Uterus (tissue), 2 donors: ENCODE data around the gene PAK4.

Experiments used
- POLR2A ChIP-seq, 2 donors: fragments of 450-650 bp; IDR thresholded peaks; one replicate each; pipeline ENCODE4 v1.6.1; 2016; ENCODE audit warnings: antibody characterized with exemption in 2 of 2, mild to moderate bottlenecking in 1 of 2, moderate library complexity in 1 of 2
- TF ChIP-seq, protein P1 (sequence below), 4 experiments: fragments of 200-600 bp in 2 of 4; fragments of 450-650 bp in 2 of 4; sonication (generic) in 2 of 4; IDR thresholded peaks; one replicate each; pipeline ENCODE4 v1.5.1; 2016 to 2019; ENCODE audit warnings: antibody characterized with exemption in 4 of 4, mild to moderate bottlenecking in 2 of 4, moderate library complexity in 1 of 4

DNA sequence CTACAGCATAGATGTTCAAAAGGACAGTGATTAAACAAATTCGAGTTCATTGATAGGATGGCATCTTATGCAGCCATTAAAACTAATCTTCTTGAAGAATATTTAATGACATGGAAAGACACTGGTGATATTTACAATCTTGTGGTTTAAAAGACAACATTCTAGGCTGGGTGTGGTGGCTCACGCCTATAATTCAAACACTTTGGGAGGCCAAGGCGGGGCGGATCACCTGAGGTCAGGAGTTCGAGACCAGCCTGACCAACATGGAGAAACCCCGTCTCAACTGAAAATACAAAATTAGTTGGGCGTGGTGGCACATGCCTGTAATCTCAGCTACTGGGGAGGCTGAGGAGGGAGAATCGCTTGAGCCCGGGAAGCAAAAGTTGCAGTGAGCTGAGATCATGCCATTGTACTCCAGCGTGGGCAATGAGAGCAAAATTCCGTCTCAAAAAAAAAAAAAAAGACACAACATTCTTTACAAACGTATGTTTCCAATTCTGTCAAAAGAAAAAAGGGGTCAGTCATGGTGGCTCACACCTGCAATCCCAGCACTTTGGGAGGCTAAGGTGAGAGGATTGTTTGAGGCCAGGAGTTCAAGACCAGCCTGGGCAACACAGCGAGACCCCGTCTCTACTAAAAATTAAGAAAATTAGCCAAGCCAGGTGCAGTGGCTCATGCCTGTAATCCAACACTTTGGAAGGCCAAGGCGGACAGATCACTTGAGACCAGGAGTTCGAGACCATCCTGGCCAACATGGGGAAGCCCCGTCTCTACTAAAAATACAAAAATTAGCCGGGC lies 2.5 kb upstream of the PAK4 start:
- TF ChIP-seq, protein P1, sequence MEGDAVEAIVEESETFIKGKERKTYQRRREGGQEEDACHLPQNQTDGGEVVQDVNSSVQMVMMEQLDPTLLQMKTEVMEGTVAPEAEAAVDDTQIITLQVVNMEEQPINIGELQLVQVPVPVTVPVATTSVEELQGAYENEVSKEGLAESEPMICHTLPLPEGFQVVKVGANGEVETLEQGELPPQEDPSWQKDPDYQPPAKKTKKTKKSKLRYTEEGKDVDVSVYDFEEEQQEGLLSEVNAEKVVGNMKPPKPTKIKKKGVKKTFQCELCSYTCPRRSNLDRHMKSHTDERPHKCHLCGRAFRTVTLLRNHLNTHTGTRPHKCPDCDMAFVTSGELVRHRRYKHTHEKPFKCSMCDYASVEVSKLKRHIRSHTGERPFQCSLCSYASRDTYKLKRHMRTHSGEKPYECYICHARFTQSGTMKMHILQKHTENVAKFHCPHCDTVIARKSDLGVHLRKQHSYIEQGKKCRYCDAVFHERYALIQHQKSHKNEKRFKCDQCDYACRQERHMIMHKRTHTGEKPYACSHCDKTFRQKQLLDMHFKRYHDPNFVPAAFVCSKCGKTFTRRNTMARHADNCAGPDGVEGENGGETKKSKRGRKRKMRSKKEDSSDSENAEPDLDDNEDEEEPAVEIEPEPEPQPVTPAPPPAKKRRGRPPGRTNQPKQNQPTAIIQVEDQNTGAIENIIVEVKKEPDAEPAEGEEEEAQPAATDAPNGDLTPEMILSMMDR (IDR thresholded peaks at IDR 0.05), result no peak
- TF ChIP-seq POLR2A (IDR thresholded peaks at IDR 0.05), result no peak
